H1 (cell line): ENCODE results near the gene AQP12A.

ENCODE experiments used
- BRCA1 ChIP-seq: IDR thresholded peaks from 2 replicates; pipeline ENCODE4 v1.6.1; 2012; ENCODE audit warnings: low read depth, low read length, improper control_type of control experiment
- CTCF ChIP-seq, 3 experiments: IDR thresholded peaks; 1 replicate in 2 of 3; 2 replicates in 1 of 3; pipeline versions ENCODE4 v1.5.1 to v1.6.1; 2011; ENCODE audit warnings: low read length in 3 of 3, mild to moderate bottlenecking in 3 of 3, inconsistent platforms in 2 of 3, low read depth in 1 of 3, moderate library complexity in 1 of 3; ENCODE audit not compliant: insufficient read depth in 1 of 3; ENCODE audit errors: control extremely low read depth in 1 of 3
- EP300 ChIP-seq, 2 experiments: IDR thresholded peaks; 1 replicate in 1 of 2; 2 replicates in 1 of 2; pipeline ENCODE4 v1.6.1; 2011 to 2012; ENCODE audit warnings: low read depth in 2 of 2, low read length in 2 of 2, mild to moderate bottlenecking in 2 of 2, borderline replicate concordance in 1 of 2, inconsistent platforms in 1 of 2, moderate library complexity in 1 of 2
- EZH2 ChIP-seq: fragments of 200-600 bp; sonication (generic); IDR thresholded peaks from 2 replicates; pipeline ENCODE4 v1.7.1; 2012; ENCODE audit warnings: low read depth, mild to moderate bottlenecking, moderate library complexity, low read length, inconsistent platforms; ENCODE audit not compliant: severe bottlenecking
- HDAC6 ChIP-seq: IDR thresholded peaks from one replicate; pipeline ENCODE4 v1.7.1; 2012; ENCODE audit warnings: low read depth, mild to moderate bottlenecking, inconsistent platforms, low read length, moderate library complexity
- POLR2A ChIP-seq, 2 experiments: IDR thresholded peaks; 1 replicate in 1 of 2; 2 replicates in 1 of 2; pipeline ENCODE4 v1.6.1; 2011; ENCODE audit warnings: low read depth in 2 of 2, low read length in 2 of 2, mild to moderate bottlenecking in 2 of 2; ENCODE audit errors: control extremely low read depth in 1 of 2
- RAD21 ChIP-seq, 2 experiments: IDR thresholded peaks in 1 of 2; conservative IDR thresholded peaks in 1 of 2; 2 replicates each; pipeline ENCODE4 v1.6.1; 2011; ENCODE audit warnings: low read depth in 2 of 2, low read length in 2 of 2, improper control_type of control experiment in 1 of 2, inconsistent platforms in 1 of 2, mild to moderate bottlenecking in 1 of 2, moderate library complexity in 1 of 2
- TF ChIP-seq, protein P1 (sequence below): IDR thresholded peaks from 2 replicates; pipeline ENCODE4 v1.6.1; 2011; ENCODE audit warnings: low read depth, mild to moderate bottlenecking, low read length; ENCODE audit not compliant: insufficient read depth
- TF ChIP-seq, protein P2 (sequence below): IDR thresholded peaks from 2 replicates; pipeline ENCODE4 v1.6.1; 2011; ENCODE audit warnings: low read length, improper control_type of control experiment

DNA sequence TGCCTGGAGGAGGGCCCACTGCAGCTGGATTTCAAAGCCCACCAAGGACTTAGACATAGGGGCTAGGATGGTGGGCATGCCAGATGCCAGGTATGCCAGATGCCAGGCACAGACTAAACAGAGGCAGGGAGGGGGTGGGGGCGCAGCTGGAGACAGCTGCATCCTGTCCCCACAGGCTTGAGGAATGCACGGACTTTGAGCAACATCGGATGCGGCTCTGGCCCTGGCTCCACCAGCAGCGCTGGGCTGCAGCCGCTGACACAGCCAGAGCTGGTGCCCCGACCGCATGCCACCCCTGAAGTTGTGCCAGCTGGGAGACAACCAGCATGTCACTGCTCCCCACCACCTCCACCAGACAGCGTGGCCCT lies 39.5 kb downstream of the AQP12A start:
- TF ChIP-seq BRCA1: no peak
- no peak for TF ChIP-seq HDAC6
- no peak for TF ChIP-seq EZH2
- no peak for TF ChIP-seq EP300 (IDR thresholded peaks at IDR 0.05; ENCODE audit: borderline replicate concordance in 1 of 2, low read depth in 2 of 2, low read length in 2 of 2)
- no peak for TF ChIP-seq POLR2A (IDR thresholded peaks at IDR 0.05; ENCODE audit: control extremely low read depth in 1 of 2, low read depth in 2 of 2, low read length in 2 of 2)
- TF ChIP-seq RAD21 (IDR thresholded peaks at IDR 0.05 in 1 of 2, conservative IDR thresholded peaks at IDR 0.05 in 1 of 2; ENCODE audit: low read depth in 2 of 2, low read length in 2 of 2): no peak
- TF ChIP-seq, protein P1, sequence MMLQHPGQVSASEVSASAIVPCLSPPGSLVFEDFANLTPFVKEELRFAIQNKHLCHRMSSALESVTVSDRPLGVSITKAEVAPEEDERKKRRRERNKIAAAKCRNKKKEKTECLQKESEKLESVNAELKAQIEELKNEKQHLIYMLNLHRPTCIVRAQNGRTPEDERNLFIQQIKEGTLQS: no peak
- TF ChIP-seq CTCF (IDR thresholded peaks at IDR 0.05; ENCODE audit: control extremely low read depth in 1 of 3, insufficient read depth in 1 of 3, low read depth in 1 of 3, low read length in 3 of 3): no peak
- TF ChIP-seq, protein P2, sequence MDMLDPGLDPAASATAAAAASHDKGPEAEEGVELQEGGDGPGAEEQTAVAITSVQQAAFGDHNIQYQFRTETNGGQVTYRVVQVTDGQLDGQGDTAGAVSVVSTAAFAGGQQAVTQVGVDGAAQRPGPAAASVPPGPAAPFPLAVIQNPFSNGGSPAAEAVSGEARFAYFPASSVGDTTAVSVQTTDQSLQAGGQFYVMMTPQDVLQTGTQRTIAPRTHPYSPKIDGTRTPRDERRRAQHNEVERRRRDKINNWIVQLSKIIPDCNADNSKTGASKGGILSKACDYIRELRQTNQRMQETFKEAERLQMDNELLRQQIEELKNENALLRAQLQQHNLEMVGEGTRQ: no peak
